Neural progenitor cell (in vitro differentiated cells): ENCODE results near the gene HS3ST4. TPM values are rescaled to one million over a fixed set of nuclear protein-coding genes. Genes with fewer than 3 reads are reported as not detected.

Experiments used
- DNase-seq: peaks from one replicate; pipeline ENCODE4 v3.0.0-alpha.2; 2016; ENCODE audit warnings: low spot score
- H2AFZ ChIP-seq: fragments of 200-600 bp; sonication (generic); replicated peaks from 2 replicates; pipeline ENCODE4 v1.6.1; 2016; ENCODE audit warnings: antibody characterized with exemption
- H3F3A ChIP-seq: fragments of 200-600 bp; sonication (generic); 2 replicates; pipeline ENCODE4 v1.6.1; 2016; ENCODE audit warnings: antibody characterized with exemption, low read depth
- H3K27ac ChIP-seq: fragments of 200-600 bp; sonication (generic); 2 replicates; pipeline ENCODE4 v1.5.1; 2016; ENCODE audit warnings: mild to moderate bottlenecking
- H3K27me3 ChIP-seq: fragments of 200-600 bp; sonication (generic); 2 replicates; pipeline ENCODE4 v1.6.1; 2016; ENCODE audit warnings: mild to moderate bottlenecking, moderate library complexity
- H3K36me3 ChIP-seq: fragments of 200-600 bp; sonication (generic); 2 replicates; pipeline ENCODE4 v1.5.1; 2016
- H3K4me1 ChIP-seq: fragments of 200-600 bp; sonication (generic); 2 replicates; pipeline ENCODE4 v1.6.1; 2016; ENCODE audit warnings: mixed run types
- H3K4me2 ChIP-seq: fragments of 200-600 bp; sonication (generic); 2 replicates; pipeline ENCODE4 v1.6.1; 2016
- H3K4me3 ChIP-seq: fragments of 200-600 bp; sonication (generic); 2 replicates; pipeline ENCODE4 v1.5.1; 2016
- H3K79me2 ChIP-seq: fragments of 200-600 bp; sonication (generic); 2 replicates; pipeline ENCODE4 v1.6.1; 2016; ENCODE audit warnings: low read depth
- H3K9ac ChIP-seq: fragments of 200-600 bp; sonication (generic); 2 replicates; pipeline ENCODE4 v1.6.1; 2016
- H3K9me3 ChIP-seq: fragments of 200-600 bp; sonication (generic); 2 replicates; pipeline ENCODE4 v1.5.1; 2016; ENCODE audit warnings: low read depth
- H4K20me1 ChIP-seq: fragments of 200-600 bp; sonication (generic); 2 replicates; pipeline ENCODE4 v1.6.1; 2016; ENCODE audit warnings: low read depth
- H3K27ac Mint-ChIP-seq: 3 replicates; pipeline ENCODE4 v1.8.0; 2021; ENCODE audit warnings: mixed read lengths
- H3K27me3 Mint-ChIP-seq: 2 replicates; pipeline ENCODE4 v1.8.0; 2022; ENCODE audit warnings: low read depth, mild to moderate bottlenecking, inconsistent platforms, moderate library complexity, mixed read lengths; ENCODE audit not compliant: insufficient read depth
- H3K36me3 Mint-ChIP-seq: 3 replicates; pipeline ENCODE4 v1.8.0; 2021; ENCODE audit warnings: mixed read lengths
- H3K4me1 Mint-ChIP-seq: 3 replicates; pipeline ENCODE4 v1.8.0; 2021; ENCODE audit warnings: mixed read lengths
- H3K4me3 Mint-ChIP-seq: 3 replicates; pipeline ENCODE4 v1.8.0; 2021; ENCODE audit warnings: mild to moderate bottlenecking, moderate library complexity, mixed read lengths
- H3K9me3 Mint-ChIP-seq: 3 replicates; pipeline ENCODE4 v1.8.0; 2020; ENCODE audit warnings: mixed read lengths
- CTCF ChIP-seq: fragments of 200-600 bp; sonication (generic); IDR thresholded peaks from 2 replicates; pipeline ENCODE4 v1.5.1; 2017; ENCODE audit warnings: antibody characterized with exemption, mild to moderate bottlenecking
- EZH2 ChIP-seq: fragments of 200-600 bp; sonication (generic); IDR thresholded peaks from 2 replicates; pipeline ENCODE4 v1.6.1; 2017; ENCODE audit warnings: antibody characterized with exemption, mild to moderate bottlenecking, moderate library complexity
- EZH2phosphoT487 ChIP-seq: fragments of 200-600 bp; sonication (generic); IDR thresholded peaks from 2 replicates; pipeline ENCODE4 v1.6.1; 2017; ENCODE audit warnings: antibody characterized with exemption
- total RNA-seq: library from RNA; depleted of rRNA; stranded (reverse); fragments of >200 nt; gene quantifications from 2 replicates; pipeline ENCODE4 v1.2.3, GENCODE V29; 2015; ENCODE audit warnings: low replicate concordance

The HS3ST4 gene
- total RNA-seq, 1 donor from 2014 or later: 2.5 TPM

- Histone ChIP-seq H3K36me3 (no peaks in the 10 kb centered on the region), H3K79me2 (no peaks in the 10 kb centered on the region), H3K4me2 (no peak overlapping the region), H3K27ac (no peak overlapping the region), H3F3A (no peaks in the 10 kb centered on the region), H3K27me3 (no peaks in the 10 kb centered on the region), H2AFZ (peak overlapping the region; percentile 53), H4K20me1 (no peaks in the 10 kb centered on the region), H3K9me3 (no peaks in the 10 kb centered on the region), H3K9ac (no peak overlapping the region), H3K4me3 (no peak overlapping the region), H3K4me1 (peaks cover 6% of the 10 kb centered on the region)
- no peaks in the 10 kb centered on the region for H3K36me3 Mint-ChIP-seq
- H3K9me3 Mint-ChIP-seq: no peaks in the 10 kb centered on the region
- DNase-seq: no peak
- H3K4me3 Mint-ChIP-seq: no peak overlapping the region
- H3K27me3 Mint-ChIP-seq: peaks cover 5% of the 10 kb centered on the region
- H3K27ac Mint-ChIP-seq: no peak overlapping the region
- H3K4me1 Mint-ChIP-seq: peaks cover 34% of the 10 kb centered on the region
- TF ChIP-seq CTCF (no peak), EZH2 (no peak), EZH2phosphoT487 (no peak)
Measured at GRCh38 chr16:25897702-25898101, 205.9 kb downstream of the HS3ST4 start.

- H3K36me3 ChIP-seq: no peaks in the 10 kb centered on the region
- Mint-ChIP-seq H3K4me1 (no peaks in the 10 kb centered on the region), H3K4me3 (no peak overlapping the region), H3K36me3 (no peaks in the 10 kb centered on the region), H3K27ac (no peak overlapping the region), H3K27me3 (peaks cover 3% of the 10 kb centered on the region), H3K9me3 (no peaks in the 10 kb centered on the region)
- H3K4me2 ChIP-seq: no peak overlapping the region
- H3K9me3 ChIP-seq: no peaks in the 10 kb centered on the region
- H3F3A ChIP-seq: no peaks in the 10 kb centered on the region
- no peak overlapping the region for H3K4me3 ChIP-seq
- H3K27me3 ChIP-seq: no peaks in the 10 kb centered on the region
- no peaks in the 10 kb centered on the region for H3K4me1 ChIP-seq
- no peaks in the 10 kb centered on the region for H3K79me2 ChIP-seq
- H4K20me1 ChIP-seq: no peaks in the 10 kb centered on the region
- DNase-seq: no peak
- H2AFZ ChIP-seq: no peak overlapping the region
- TF ChIP-seq CTCF (no peak), EZH2phosphoT487 (no peak), EZH2 (no peak)
- no peak overlapping the region for H3K27ac ChIP-seq
- no peak overlapping the region for H3K9ac ChIP-seq
Measured at GRCh38 chr16:25905810-25906209, 214.1 kb downstream of the HS3ST4 start.

GRCh38 chr16:25910971-25911370 is 219.2 kb downstream of the HS3ST4 start:
- TF ChIP-seq EZH2 (no peak), CTCF (no peak), EZH2phosphoT487 (no peak)
- no peak for DNase-seq
- no peaks in the 10 kb centered on the region for H3K4me1 Mint-ChIP-seq

More at GRCh38 chr16:25910971-25911370, 219.2 kb downstream of the HS3ST4 start:
- Histone ChIP-seq H3K9me3 (no peaks in the 10 kb centered on the region), H3K36me3 (no peaks in the 10 kb centered on the region), H3K4me2 (no peak overlapping the region), H3K27ac (no peak overlapping the region), H4K20me1 (no peaks in the 10 kb centered on the region), H3K9ac (no peak overlapping the region), H3K4me3 (no peak overlapping the region), H3K4me1 (no peaks in the 10 kb centered on the region), H3K27me3 (no peaks in the 10 kb centered on the region), H2AFZ (no peak overlapping the region), H3K79me2 (no peaks in the 10 kb centered on the region), H3F3A (no peaks in the 10 kb centered on the region)
- H3K36me3 Mint-ChIP-seq: no peaks in the 10 kb centered on the region
- H3K9me3 Mint-ChIP-seq: no peaks in the 10 kb centered on the region
- H3K27ac Mint-ChIP-seq: no peak overlapping the region
- H3K4me3 Mint-ChIP-seq: no peak overlapping the region
- peaks cover 3% of the 10 kb centered on the region for H3K27me3 Mint-ChIP-seq
